SU-DHL-6 (cell line): ENCODE results near the gene NAA35.
"Not testable (repeated sequence)": the region's sequence is repeated elsewhere in the genome, so short reads cannot be mapped to it uniquely, and the experiment has no call there.

ENCODE experiments used
- H2AFZ ChIP-seq: fragments of 200-600 bp; sonication (generic); 2 replicates; pipeline ENCODE4 v1.6.1; 2014; ENCODE audit warnings: low read depth, mild to moderate bottlenecking, moderate library complexity, mixed read lengths, antibody characterized with exemption, low read length; ENCODE audit not compliant: severe bottlenecking
- H3F3A ChIP-seq: fragments of 200-600 bp; shearing (Covaris generic); 2 replicates; pipeline ENCODE4 v1.6.0; 2016; ENCODE audit warnings: antibody characterized with exemption, mild to moderate bottlenecking; ENCODE audit not compliant: insufficient read depth
- H3K27ac ChIP-seq: fragments of 200-600 bp; sonication (generic); 2 replicates; pipeline ENCODE4 v1.5.1; 2016; ENCODE audit warnings: low read depth, mild to moderate bottlenecking, low read length, moderate library complexity, mixed read lengths
- H3K27me3 ChIP-seq: fragments of 200-600 bp; sonication (generic), shearing (Covaris generic); 2 replicates; pipeline ENCODE4 v1.6.0; 2014; ENCODE audit warnings: mild to moderate bottlenecking, low read length
- H3K36me3 ChIP-seq: fragments of 200-600 bp; sonication (generic); 2 replicates; pipeline ENCODE4 v1.6.1; 2014; ENCODE audit warnings: mild to moderate bottlenecking, low read length, mixed read lengths
- H3K4me2 ChIP-seq: fragments of 300-600, 200-600 bp; shearing (Covaris generic), sonication (generic); 2 replicates; pipeline ENCODE4 v1.6.0; 2014; ENCODE audit warnings: low read length, low read depth, mild to moderate bottlenecking; ENCODE audit not compliant: poor library complexity, severe bottlenecking
- H3K4me3 ChIP-seq: fragments of 200-600 bp; sonication (generic); 2 replicates; pipeline ENCODE4 v1.5.1; 2014; ENCODE audit warnings: antibody characterized with exemption, low read length, mild to moderate bottlenecking, mixed read lengths; ENCODE audit not compliant: insufficient read depth, poor library complexity, severe bottlenecking
- H3K79me2 ChIP-seq: fragments of 200-600 bp; sonication (generic); 2 replicates; pipeline ENCODE4 v1.6.1; 2014; ENCODE audit warnings: mild to moderate bottlenecking, low read length, moderate library complexity; ENCODE audit not compliant: insufficient read depth
- H3K9ac ChIP-seq: fragments of 200-600 bp; sonication (generic); 2 replicates; pipeline ENCODE4 v1.7.0; 2014; ENCODE audit warnings: mild to moderate bottlenecking, low read length
- H3K9me2 ChIP-seq: fragments of 200-600 bp; sonication (generic); replicated peaks from 2 replicates; pipeline ENCODE4 v1.6.1; 2014; ENCODE audit warnings: low read length; ENCODE audit not compliant: insufficient read depth
- H3K9me3 ChIP-seq: fragments of 200-600 bp; sonication (generic); 2 replicates; pipeline ENCODE4 v1.6.1; 2014; ENCODE audit warnings: low read length, mixed read lengths; ENCODE audit not compliant: insufficient read depth
- H4K20me1 ChIP-seq: fragments of 200-600 bp; sonication (generic); 2 replicates; pipeline ENCODE4 v1.6.1; 2014; ENCODE audit warnings: low read depth, mild to moderate bottlenecking, antibody characterized with exemption, low read length, moderate library complexity, mixed read lengths
- EZH2phosphoT487 ChIP-seq: fragments of 200-600 bp; sonication (generic), shearing (Covaris generic); conservative IDR thresholded peaks from 2 replicates; pipeline ENCODE4 v1.6.1; 2018; ENCODE audit warnings: mild to moderate bottlenecking, antibody characterized with exemption, low read length, moderate library complexity, mixed read lengths
- TF ChIP-seq, protein P1 (sequence below): fragments of 200-600 bp; sonication (generic); IDR thresholded peaks from one replicate; pipeline ENCODE4 v1.5.1; 2017; ENCODE audit warnings: antibody characterized with exemption, mild to moderate bottlenecking, low read length, moderate library complexity; ENCODE audit not compliant: insufficient read depth, poor library complexity, severe bottlenecking

NAA35 gene

DNA sequence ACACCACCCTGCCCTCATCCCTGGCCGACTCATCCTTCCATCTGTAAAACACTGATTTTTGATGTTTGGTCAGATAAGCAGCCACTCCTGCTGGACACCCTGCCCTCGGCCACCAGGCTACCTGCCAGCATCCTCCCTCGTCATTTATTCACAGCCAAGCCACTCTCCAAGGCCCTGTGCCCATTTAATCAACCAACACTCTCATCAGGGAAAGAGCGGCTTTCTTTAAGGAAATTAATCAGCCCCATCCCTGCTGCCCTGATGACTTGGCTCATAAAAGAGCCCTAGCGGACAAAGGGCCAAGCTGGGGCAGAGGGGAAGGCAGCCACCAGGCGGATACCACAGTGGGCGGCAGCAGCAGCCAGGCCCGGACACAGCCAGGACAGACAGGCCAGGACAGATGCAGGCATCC, 106.0 kb downstream of the NAA35 start:
- TF ChIP-seq EZH2phosphoT487, result no peak
- TF ChIP-seq, protein P1, sequence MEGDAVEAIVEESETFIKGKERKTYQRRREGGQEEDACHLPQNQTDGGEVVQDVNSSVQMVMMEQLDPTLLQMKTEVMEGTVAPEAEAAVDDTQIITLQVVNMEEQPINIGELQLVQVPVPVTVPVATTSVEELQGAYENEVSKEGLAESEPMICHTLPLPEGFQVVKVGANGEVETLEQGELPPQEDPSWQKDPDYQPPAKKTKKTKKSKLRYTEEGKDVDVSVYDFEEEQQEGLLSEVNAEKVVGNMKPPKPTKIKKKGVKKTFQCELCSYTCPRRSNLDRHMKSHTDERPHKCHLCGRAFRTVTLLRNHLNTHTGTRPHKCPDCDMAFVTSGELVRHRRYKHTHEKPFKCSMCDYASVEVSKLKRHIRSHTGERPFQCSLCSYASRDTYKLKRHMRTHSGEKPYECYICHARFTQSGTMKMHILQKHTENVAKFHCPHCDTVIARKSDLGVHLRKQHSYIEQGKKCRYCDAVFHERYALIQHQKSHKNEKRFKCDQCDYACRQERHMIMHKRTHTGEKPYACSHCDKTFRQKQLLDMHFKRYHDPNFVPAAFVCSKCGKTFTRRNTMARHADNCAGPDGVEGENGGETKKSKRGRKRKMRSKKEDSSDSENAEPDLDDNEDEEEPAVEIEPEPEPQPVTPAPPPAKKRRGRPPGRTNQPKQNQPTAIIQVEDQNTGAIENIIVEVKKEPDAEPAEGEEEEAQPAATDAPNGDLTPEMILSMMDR, result no peak
- Histone ChIP-seq H4K20me1 (no peaks in the 10 kb centered on the region), H3K79me2 (no peaks in the 10 kb centered on the region), H3K27ac (no peak overlapping the region), H3K9me2 (no peaks in the 10 kb centered on the region), H3K36me3 (no peaks in the 10 kb centered on the region), H2AFZ (no peak overlapping the region), H3K4me2 (no peak overlapping the region), H3F3A (no peaks in the 10 kb centered on the region), H3K9ac (no peak overlapping the region), H3K27me3 (no peaks in the 10 kb centered on the region), H3K4me3 (no peak overlapping the region), H3K9me3 (no peaks in the 10 kb centered on the region)

DNA sequence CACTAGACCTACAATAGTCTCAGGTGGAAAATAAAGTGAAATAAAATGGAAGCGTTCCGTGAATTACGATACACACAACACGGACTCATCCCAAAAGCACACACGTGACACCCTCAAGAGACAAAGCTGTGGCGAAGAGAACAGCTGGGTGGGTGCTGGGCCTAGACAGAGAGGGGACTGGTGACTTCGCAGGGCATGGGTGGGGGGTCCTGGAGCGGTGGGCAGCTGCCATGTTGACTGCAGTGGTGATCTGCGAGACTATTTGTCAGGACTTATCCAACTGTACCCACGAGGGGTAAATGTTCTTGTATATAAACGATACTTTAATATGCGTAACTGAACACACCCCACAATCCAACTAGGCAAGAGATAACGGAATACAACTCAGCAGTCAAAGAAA, 106.4 kb downstream of the NAA35 start:
- Histone ChIP-seq H4K20me1 (no peaks in the 10 kb centered on the region), H3K27ac (no peak overlapping the region), H3K4me2 (no peak overlapping the region)

DNA sequence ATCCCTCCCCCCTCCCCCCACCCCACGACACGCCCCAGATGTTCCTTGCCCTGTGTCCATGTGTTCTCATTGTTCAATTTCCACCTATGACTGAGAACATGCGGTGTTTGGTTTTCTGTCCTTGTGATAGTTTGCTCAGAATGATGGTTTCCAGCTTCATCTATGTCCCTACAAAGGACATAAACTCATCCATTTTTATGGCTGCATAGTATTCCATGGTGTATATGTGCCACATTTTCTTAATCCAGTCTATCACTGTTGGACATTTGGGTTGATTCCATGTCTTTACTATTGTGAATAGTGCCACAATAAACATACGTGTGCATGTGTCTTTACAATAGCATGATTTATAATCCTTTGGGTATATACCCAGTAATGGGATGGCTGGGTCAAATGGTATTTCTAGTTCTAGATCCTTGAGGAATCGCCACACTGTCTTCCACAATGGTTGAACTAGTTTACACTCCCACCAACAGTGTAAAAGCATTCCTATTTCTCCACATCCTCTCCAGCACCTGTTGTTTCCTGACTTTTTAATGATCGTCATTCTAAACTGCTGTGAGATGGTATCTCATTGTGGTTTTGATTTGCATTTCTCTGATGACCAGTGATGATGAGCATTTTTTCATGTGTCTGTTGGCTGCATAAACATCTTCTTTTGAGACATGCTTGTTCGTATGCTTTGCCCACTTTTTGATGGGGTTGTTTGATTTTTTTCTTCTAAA, 107.2 kb downstream of the NAA35 start:
- not testable (repeated sequence) for H3K9me2 ChIP-seq, H3K79me2 ChIP-seq, H3K36me3 ChIP-seq, H4K20me1 ChIP-seq, H3F3A ChIP-seq, H3K4me3 ChIP-seq, H3K27me3 ChIP-seq, H3K9me3 ChIP-seq, H3K4me2 ChIP-seq, H2AFZ ChIP-seq, H3K27ac ChIP-seq, H3K9ac ChIP-seq

More for the DNA sequence above, 106.4 kb downstream of the NAA35 start:
- Histone ChIP-seq H3K27me3 (no peaks in the 10 kb centered on the region), H3K9ac (no peak overlapping the region), H3K9me3 (no peaks in the 10 kb centered on the region), H3K36me3 (no peaks in the 10 kb centered on the region), H3K4me3 (no peak overlapping the region), H3K79me2 (no peaks in the 10 kb centered on the region), H3K9me2 (no peaks in the 10 kb centered on the region), H2AFZ (no peak overlapping the region), H3F3A (no peaks in the 10 kb centered on the region)
- TF ChIP-seq, protein P1, result no peak
- TF ChIP-seq EZH2phosphoT487, result no peak

DNA sequence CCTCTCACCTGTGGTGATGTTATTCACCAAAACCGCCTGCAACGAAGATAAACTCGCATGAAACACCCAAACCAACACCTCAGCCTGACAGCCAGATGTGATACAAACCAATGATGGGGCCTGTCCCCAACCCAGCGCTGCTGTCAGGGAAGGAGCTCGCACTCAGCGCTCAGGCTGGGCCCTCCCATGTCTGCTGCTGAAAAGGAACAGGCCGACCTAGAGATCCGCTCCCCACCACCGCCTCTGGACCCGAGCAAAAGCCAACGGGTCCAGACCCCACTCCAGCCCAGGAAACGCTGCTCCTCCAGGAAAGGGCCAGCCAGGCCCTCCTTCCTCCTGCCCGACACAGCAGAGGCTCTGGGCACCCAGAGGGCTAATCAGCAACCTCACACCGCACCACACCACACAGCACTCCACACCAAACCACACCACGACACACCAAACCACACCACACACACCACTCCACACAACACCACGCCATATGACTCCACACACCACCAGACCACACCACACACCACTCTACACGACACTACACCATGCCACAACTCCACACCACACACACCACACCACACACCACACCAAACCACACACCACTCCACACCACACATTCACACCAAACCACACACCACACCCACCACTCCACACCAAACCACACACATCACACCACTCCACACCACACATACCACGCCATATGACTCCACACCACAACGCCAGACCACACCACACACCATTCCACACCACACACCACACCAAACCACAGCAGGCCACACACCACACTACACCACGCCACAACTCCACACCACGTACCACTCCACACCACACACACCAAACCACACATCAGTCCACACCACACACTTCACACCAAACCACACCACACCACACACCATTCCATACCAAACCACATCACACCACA, 111.9 kb downstream of the NAA35 start:
- Histone ChIP-seq H3K4me2 (no peak overlapping the region), H3K27ac (no peak overlapping the region), H3K27me3 (no peaks in the 10 kb centered on the region), H2AFZ (no peak overlapping the region), H3K9me3 (no peaks in the 10 kb centered on the region), H3K4me3 (no peak overlapping the region), H3K9ac (no peak overlapping the region), H4K20me1 (no peaks in the 10 kb centered on the region), H3K36me3 (no peaks in the 10 kb centered on the region), H3K9me2 (no peaks in the 10 kb centered on the region), H3F3A (no peaks in the 10 kb centered on the region), H3K79me2 (no peaks in the 10 kb centered on the region)
- no peak for TF ChIP-seq EZH2phosphoT487
- TF ChIP-seq, protein P1, result no peak
